Neural cell (in vitro differentiated cells): ENCODE measurements around the gene TNS1. TPM values are rescaled to one million over a fixed set of nuclear protein-coding genes. Genes with fewer than 3 reads are reported as not detected.

Experiments used
- H2AFZ ChIP-seq: fragments of 200-600, 300-800 bp; sonication (generic), shearing (Covaris generic); 2 replicates; pipeline ENCODE4 v1.6.0; 2014; ENCODE audit warnings: low read depth, mild to moderate bottlenecking, antibody characterized with exemption, low read length, moderate library complexity
- H3F3A ChIP-seq: fragments of 200-600 bp; shearing (Covaris generic); 2 replicates; pipeline ENCODE4 v1.6.1; 2016; ENCODE audit warnings: mild to moderate bottlenecking, moderate library complexity, mixed read lengths, antibody characterized with exemption, low read length; ENCODE audit not compliant: insufficient read depth, poor library complexity, severe bottlenecking
- H3K27ac ChIP-seq: fragments of 200-600, 300-800 bp; sonication (generic), shearing (Covaris generic); 2 replicates; pipeline ENCODE4 v1.5.1; 2014; ENCODE audit warnings: mild to moderate bottlenecking, low read length, moderate library complexity
- H3K27me3 ChIP-seq: fragments of 300-800, 200-600 bp; sonication (generic), shearing (Covaris generic); 2 replicates; pipeline ENCODE4 v1.6.0; 2014; ENCODE audit warnings: mild to moderate bottlenecking, low read depth, low read length, moderate library complexity; ENCODE audit not compliant: insufficient read depth
- H3K36me3 ChIP-seq: fragments of 300-800, 200-600 bp; sonication (generic), shearing (Covaris generic); 2 replicates; pipeline ENCODE4 v1.5.1; 2014; ENCODE audit warnings: mild to moderate bottlenecking, antibody characterized with exemption, low read length, moderate library complexity; ENCODE audit not compliant: insufficient read depth
- H3K4me2 ChIP-seq: fragments of 300-800, 200-600 bp; sonication (generic), shearing (Covaris generic); 2 replicates; pipeline ENCODE4 v1.6.0; 2014; ENCODE audit warnings: mild to moderate bottlenecking, low read length
- H3K4me3 ChIP-seq: fragments of 300-800, 200-600 bp; sonication (generic), shearing (Covaris generic); 2 replicates; pipeline ENCODE4 v1.5.1; 2014; ENCODE audit warnings: mild to moderate bottlenecking, low read length, moderate library complexity
- H3K79me2 ChIP-seq: fragments of 200-600 bp; shearing (Covaris generic); replicated peaks from 2 replicates; pipeline ENCODE4 v1.6.0; 2014; ENCODE audit warnings: mild to moderate bottlenecking, low read length, moderate library complexity; ENCODE audit not compliant: insufficient read depth
- H3K9ac ChIP-seq: fragments of 300-800, 200-600 bp; sonication (generic), shearing (Covaris generic); 2 replicates; pipeline ENCODE4 v1.6.1; 2016; ENCODE audit warnings: mild to moderate bottlenecking, low read length, mixed read lengths
- H3K9me2 ChIP-seq: fragments of 200-600 bp; shearing (Covaris generic); 2 replicates; pipeline ENCODE4 v1.6.1; 2016; ENCODE audit warnings: mild to moderate bottlenecking, low read length, mixed read lengths; ENCODE audit not compliant: insufficient read depth
- H3K9me3 ChIP-seq: fragments of 200-600, 300-800 bp; sonication (generic), shearing (Covaris generic); 2 replicates; pipeline ENCODE4 v1.6.1; 2016; ENCODE audit warnings: mild to moderate bottlenecking, mixed run types, low read length, moderate library complexity, mixed read lengths
- H4K20me1 ChIP-seq: fragments of 200-600 bp; shearing (Covaris generic); 2 replicates; pipeline ENCODE4 v1.6.1; 2016; ENCODE audit warnings: mild to moderate bottlenecking, mixed run types; ENCODE audit not compliant: insufficient read depth
- CTCF ChIP-seq: fragments of 450-650 bp; IDR thresholded peaks from 2 replicates; pipeline ENCODE4 v1.5.1; 2014; ENCODE audit warnings: antibody characterized with exemption, mild to moderate bottlenecking, moderate library complexity; ENCODE audit not compliant: poor library complexity, severe bottlenecking
- EP300 ChIP-seq: fragments of 450-650 bp; conservative IDR thresholded peaks from 2 replicates; pipeline ENCODE4 v1.6.1; 2014; ENCODE audit warnings: antibody characterized with exemption, mild to moderate bottlenecking, moderate library complexity; ENCODE audit not compliant: poor library complexity, severe bottlenecking
- EZH2 ChIP-seq: fragments of 200-600, 300-800 bp; shearing (Covaris generic), sonication (generic); IDR thresholded peaks from 2 replicates; pipeline ENCODE4 v1.6.1; 2014; ENCODE audit warnings: antibody characterized with exemption, low read length, borderline replicate concordance, mild to moderate bottlenecking; ENCODE audit not compliant: insufficient read depth, poor library complexity, severe bottlenecking
- MXI1 ChIP-seq: fragments of 450-650 bp; conservative IDR thresholded peaks from 2 replicates; pipeline ENCODE4 v1.6.1; 2014; ENCODE audit warnings: antibody characterized with exemption, mild to moderate bottlenecking; ENCODE audit not compliant: poor library complexity, severe bottlenecking
- POLR2AphosphoS5 ChIP-seq: IDR thresholded peaks from 2 replicates; pipeline ENCODE4 v1.6.1; 2012
- RAD21 ChIP-seq: fragments of 450-650 bp; conservative IDR thresholded peaks from 2 replicates; pipeline ENCODE4 v1.6.1; 2014; ENCODE audit warnings: antibody characterized with exemption, mild to moderate bottlenecking, moderate library complexity
- REST ChIP-seq: IDR thresholded peaks from 2 replicates; pipeline ENCODE4 v1.6.1; 2012; ENCODE audit warnings: borderline replicate concordance
- SMC3 ChIP-seq: fragments of 450-650 bp; conservative IDR thresholded peaks from 2 replicates; pipeline ENCODE4 v1.6.1; 2014; ENCODE audit warnings: antibody characterized with exemption, mild to moderate bottlenecking, moderate library complexity; ENCODE audit not compliant: poor library complexity
- TAF1 ChIP-seq: IDR thresholded peaks from 2 replicates; pipeline ENCODE4 v1.6.1; 2012; ENCODE audit warnings: low read depth
- polyA plus RNA-seq: library from polyadenylated mRNA; depleted of rRNA; stranded (reverse); fragments of >200 nt; gene quantifications from 2 replicates; pipeline ENCODE4 v1.2.3, GENCODE V29; 2014

Gene TNS1
- polyA plus RNA-seq, 1 donor from 2014 or later: 1.5 TPM

GRCh38 chr2:217797165-217797564 is 205.6 kb downstream of the TNS1 start:
- H2AFZ ChIP-seq: no peak overlapping the region
- H3K4me3 ChIP-seq: no peak overlapping the region
- no peaks in the 10 kb centered on the region for H3F3A ChIP-seq
- no peak overlapping the region for H3K4me2 ChIP-seq
- no peak overlapping the region for H3K27ac ChIP-seq
- H3K27me3 ChIP-seq: no peaks in the 10 kb centered on the region
- no peaks in the 10 kb centered on the region for H3K36me3 ChIP-seq
- no peak overlapping the region for H3K9ac ChIP-seq
- no peaks in the 10 kb centered on the region for H4K20me1 ChIP-seq
- no peaks in the 10 kb centered on the region for H3K79me2 ChIP-seq
- no peaks in the 10 kb centered on the region for H3K9me3 ChIP-seq
- TF ChIP-seq POLR2AphosphoS5: no peak
- TF ChIP-seq EP300: no peak
- TF ChIP-seq EZH2: no peak
- TF ChIP-seq CTCF: no peak
- TF ChIP-seq SMC3: no peak
- TF ChIP-seq RAD21: no peak
- TF ChIP-seq TAF1: no peak
- no peak for TF ChIP-seq REST
- H3K9me2 ChIP-seq: no peaks in the 10 kb centered on the region

GRCh38 chr2:217795706-217796465 is 206.9 kb downstream of the TNS1 start:
- no peaks in the 10 kb centered on the region for H3K27me3 ChIP-seq
- no peaks in the 10 kb centered on the region for H4K20me1 ChIP-seq
- no peak overlapping the region for H3K27ac ChIP-seq
- no peaks in the 10 kb centered on the region for H3F3A ChIP-seq
- H3K4me3 ChIP-seq: no peak overlapping the region
- H3K9me2 ChIP-seq: no peaks in the 10 kb centered on the region
- H3K4me2 ChIP-seq: no peak overlapping the region
- H3K9me3 ChIP-seq: no peaks in the 10 kb centered on the region
- H3K9ac ChIP-seq: no peak overlapping the region
- H2AFZ ChIP-seq: no peak overlapping the region
- H3K79me2 ChIP-seq: no peaks in the 10 kb centered on the region
- TF ChIP-seq SMC3: no peak
- no peak for TF ChIP-seq POLR2AphosphoS5
- TF ChIP-seq EP300: no peak
- TF ChIP-seq CTCF: no peak
- no peak for TF ChIP-seq MXI1
- no peak for TF ChIP-seq TAF1
- TF ChIP-seq RAD21: no peak
- no peak for TF ChIP-seq EZH2
- TF ChIP-seq REST: no peak
- no peaks in the 10 kb centered on the region for H3K36me3 ChIP-seq
